GM23248 (cell line): ENCODE measurements around the gene RAD51. TPM values are rescaled to one million over a fixed set of nuclear protein-coding genes. Genes with fewer than 3 reads are reported as not detected.

Experiments
- DNase-seq: peaks from one replicate; pipeline ENCODE4 v3.0.0-alpha.2; 2015
- H2AFZ ChIP-seq: fragments of 200-600 bp; sonication (generic); 2 replicates; pipeline ENCODE4 v1.6.1; 2016; ENCODE audit warnings: antibody characterized with exemption
- H3F3A ChIP-seq: fragments of 200-600 bp; sonication (generic); 2 replicates; pipeline ENCODE4 v1.6.1; 2016; ENCODE audit warnings: mild to moderate bottlenecking, antibody characterized with exemption, mixed run types; ENCODE audit not compliant: insufficient read depth
- H3K27ac ChIP-seq: fragments of 200-600 bp; sonication (generic); 2 replicates; pipeline ENCODE4 v1.5.1; 2016; ENCODE audit warnings: mild to moderate bottlenecking
- H3K27me3 ChIP-seq: fragments of 200-600 bp; sonication (generic); replicated peaks from 2 replicates; pipeline ENCODE4 v1.6.1; 2016; ENCODE audit warnings: mild to moderate bottlenecking; ENCODE audit not compliant: insufficient read depth
- H3K36me3 ChIP-seq: fragments of 200-600 bp; sonication (generic); 2 replicates; pipeline ENCODE4 v1.6.1; 2016; ENCODE audit warnings: low read depth, mild to moderate bottlenecking
- H3K4me1 ChIP-seq: fragments of 200-600 bp; sonication (generic); 2 replicates; pipeline ENCODE4 v1.6.1; 2016; ENCODE audit warnings: mild to moderate bottlenecking; ENCODE audit not compliant: insufficient read depth
- H3K4me2 ChIP-seq: fragments of 200-600 bp; sonication (generic); one replicate; pipeline ENCODE4 v1.6.1; 2016; ENCODE audit warnings: mild to moderate bottlenecking; ENCODE audit not compliant: unreplicated experiment
- H3K4me3 ChIP-seq: fragments of 200-600 bp; sonication (generic); 2 replicates; pipeline ENCODE4 v1.5.1; 2016; ENCODE audit warnings: mild to moderate bottlenecking
- H3K79me2 ChIP-seq: fragments of 200-600 bp; sonication (generic); 2 replicates; pipeline ENCODE4 v1.6.1; 2016; ENCODE audit warnings: mild to moderate bottlenecking; ENCODE audit not compliant: insufficient read depth
- H3K9ac ChIP-seq: fragments of 200-600 bp; sonication (generic); 2 replicates; pipeline ENCODE4 v1.6.1; 2016; ENCODE audit warnings: mild to moderate bottlenecking
- H3K9me2 ChIP-seq: fragments of 200-600 bp; sonication (generic); 2 replicates; pipeline ENCODE4 v1.6.1; 2016; ENCODE audit warnings: mixed run types, mild to moderate bottlenecking, moderate library complexity; ENCODE audit not compliant: insufficient read depth
- H3K9me3 ChIP-seq: fragments of 200-600 bp; sonication (generic); one replicate; pipeline ENCODE4 v1.6.1; 2017; ENCODE audit warnings: low read depth
- H4K20me1 ChIP-seq: fragments of 200-600 bp; sonication (generic); 2 replicates; pipeline ENCODE4 v1.6.0; 2016; ENCODE audit not compliant: insufficient read depth
- EZH2 ChIP-seq: fragments of 200-600 bp; sonication (generic); IDR thresholded peaks from 2 replicates; pipeline ENCODE4 v1.6.1; 2018; ENCODE audit warnings: antibody characterized with exemption, mild to moderate bottlenecking; ENCODE audit not compliant: insufficient read depth, poor library complexity, severe bottlenecking
- EZH2phosphoT487 ChIP-seq: fragments of 200-600 bp; sonication (generic); IDR thresholded peaks from 2 replicates; pipeline ENCODE4 v1.6.1; 2018; ENCODE audit warnings: antibody characterized with exemption, moderate library complexity, mild to moderate bottlenecking, low read depth; ENCODE audit not compliant: insufficient read depth
- WGBS, 2 experiments: methylation state at CpG; one replicate each; pipeline ENCODE4 v1.1.6; 2015 to 2017; ENCODE audit warnings: low lambda C conversion rate in 2 of 2, low coverage in 1 of 2; ENCODE audit errors: missing lambda C conversion rate in 2 of 2; 5-methylcytosine and 5-hydroxymethylcytosine counted together
- in situ Hi-C: fragments of 300-500 bp; cut with MboI; formaldehyde crosslinking; loops from 2 replicates; pipeline ENCODE4 v1.15.0; 2020
- polyA plus RNA-seq: library from polyadenylated mRNA; unstranded; fragments of >200 nt; fragmentation: Nextera tagmentation; extraction: Ambion mirVana; gene quantifications from 2 replicates; pipeline ENCODE4 v1.2.1, GENCODE V29; 2016
- total RNA-seq: library from RNA; depleted of rRNA; stranded (reverse); fragments of >200 nt; shearing (Covaris generic); gene quantifications from 2 replicates; pipeline ENCODE4 v1.2.3, GENCODE V29; 2014

The RAD51 gene
- total and polyA plus RNA-seq, 2 experiments from 2014 or later, result 5.1 to 12.1 TPM

DNA sequence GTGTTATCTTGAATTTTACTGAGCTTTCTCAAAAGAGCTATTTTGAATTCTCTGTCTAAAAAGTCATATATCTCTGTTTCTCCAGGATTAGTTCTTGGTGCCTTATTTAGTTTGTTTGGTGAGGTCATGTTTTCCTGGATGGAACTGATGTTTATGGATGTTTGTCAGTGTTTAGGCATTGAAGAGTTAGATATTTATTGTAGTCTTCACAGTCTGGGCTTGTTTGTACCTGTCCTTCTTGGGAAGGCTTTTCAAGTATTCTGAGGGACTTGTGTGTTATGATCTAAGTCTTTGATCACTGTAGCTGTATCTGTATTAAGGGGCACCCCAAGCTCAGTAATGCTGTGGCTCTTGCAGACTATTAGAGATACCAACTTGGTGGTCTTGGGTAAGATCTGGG lies 10.6 kb upstream of the RAD51 start:
- no peak overlapping the region for H3K9ac ChIP-seq
- H3K27me3 ChIP-seq, result no peaks in the 10 kb centered on the region
- DNase-seq, result no peak
- H3K9me3 ChIP-seq, result no peaks in the 10 kb centered on the region
- H3K9me2 ChIP-seq, result no peaks in the 10 kb centered on the region
- in situ Hi-C loops, result no loop called here
- H4K20me1 ChIP-seq, result no peaks in the 10 kb centered on the region
- TF ChIP-seq EZH2phosphoT487 (no peak), EZH2 (no peak)
- H3K4me3 ChIP-seq, result no peak overlapping the region
- no peaks in the 10 kb centered on the region; the same call in 1 of the 2 replicates for H3K36me3 ChIP-seq
- no peaks in the 10 kb centered on the region for H3K79me2 ChIP-seq
- no peaks in the 10 kb centered on the region for H3F3A ChIP-seq
- H3K4me2 ChIP-seq, result no peak overlapping the region
- H3K4me1 ChIP-seq, result no peaks in the 10 kb centered on the region
- H3K27ac ChIP-seq, result no peak overlapping the region
- H2AFZ ChIP-seq, result no peak overlapping the region

DNA sequence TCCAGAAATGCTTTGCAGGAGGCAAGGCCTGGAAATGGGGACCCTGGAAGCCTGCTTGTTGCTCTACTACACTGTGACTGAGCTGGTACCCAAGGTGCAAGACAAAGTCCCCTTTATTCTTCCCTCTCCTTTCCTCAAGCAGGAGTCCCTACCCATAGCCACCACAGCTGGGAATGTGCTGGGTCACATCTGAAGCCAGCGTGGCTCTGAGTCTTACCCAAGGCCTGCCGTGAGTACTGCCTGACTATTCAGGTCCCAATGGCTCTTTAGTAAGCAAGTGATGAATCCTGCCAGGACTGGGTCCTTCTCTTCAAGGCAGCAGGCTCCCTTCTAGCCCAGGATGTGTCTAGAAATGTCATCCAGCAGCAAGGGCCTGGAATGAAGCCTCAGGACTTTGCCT lies 9.6 kb upstream of the RAD51 start:
- no peak overlapping the region for H3K4me3 ChIP-seq
- H3K27ac ChIP-seq, result no peak overlapping the region
- H3K36me3 ChIP-seq, result no peaks in the 10 kb centered on the region; the same call in 1 of the 2 replicates
- no peaks in the 10 kb centered on the region for H3K9me3 ChIP-seq
- no peak overlapping the region for H2AFZ ChIP-seq
- no peak overlapping the region for H3K9ac ChIP-seq
- DNase-seq, result no peak
- no peaks in the 10 kb centered on the region for H3F3A ChIP-seq
- H3K79me2 ChIP-seq, result no peaks in the 10 kb centered on the region
- H3K4me1 ChIP-seq, result no peaks in the 10 kb centered on the region
- 98 to 100% methylated on average over 2 of the region's 2 CpGs for WGBS, 2 experiments
- H3K27me3 ChIP-seq, result no peaks in the 10 kb centered on the region
- no peak for TF ChIP-seq EZH2phosphoT487
- no peak for TF ChIP-seq EZH2
- H3K4me2 ChIP-seq, result no peak overlapping the region
- in situ Hi-C loops, result no loop called here
- no peaks in the 10 kb centered on the region for H3K9me2 ChIP-seq
- H4K20me1 ChIP-seq, result no peaks in the 10 kb centered on the region

DNA sequence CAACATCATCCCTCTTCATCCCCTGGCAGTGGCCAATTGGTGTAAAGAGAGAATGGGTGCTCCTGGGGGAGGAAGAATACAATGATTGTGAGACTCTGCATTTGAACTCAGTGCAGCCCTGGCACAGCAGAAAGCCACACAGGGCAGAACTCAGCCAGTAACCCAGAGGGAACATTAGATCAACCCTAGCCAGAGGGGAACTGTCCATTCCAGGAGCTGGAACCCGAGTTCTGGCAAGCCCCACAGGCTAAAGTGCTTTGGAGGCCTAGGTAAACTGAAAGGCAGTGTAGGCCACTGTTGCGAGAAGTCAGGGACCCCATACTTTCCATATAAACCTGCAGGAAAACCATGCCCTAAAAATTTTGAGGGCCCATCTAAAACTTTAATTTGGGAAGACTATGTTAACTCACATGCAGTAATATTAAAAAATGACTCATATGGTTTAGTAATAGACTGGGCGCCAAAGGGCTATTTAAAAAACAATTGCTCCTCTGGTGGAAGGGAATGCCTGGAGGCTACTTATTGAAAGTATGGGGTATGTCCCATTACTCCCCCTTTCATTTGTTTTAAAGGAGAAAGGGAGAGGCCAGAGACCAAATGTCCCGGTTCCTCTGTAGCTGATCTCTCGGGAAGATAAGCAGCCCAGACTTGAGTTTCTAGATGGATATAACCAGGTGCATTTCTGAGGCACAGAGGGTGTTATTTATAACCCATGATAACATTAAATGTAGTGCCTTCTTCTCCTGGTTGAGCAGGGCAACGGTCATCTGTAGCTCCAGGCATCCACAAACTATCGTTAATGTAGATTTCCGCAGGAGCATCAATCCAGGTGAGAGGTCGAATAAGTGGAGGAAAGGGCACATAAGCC lies 5.8 kb upstream of the RAD51 start:
- DNase-seq, result no peak
- H3K4me2 ChIP-seq, result no peak overlapping the region
- H3K4me1 ChIP-seq, result 0 out of 2 replicates have a peak, but pooled peaks cover 4% of the 10 kb centered on the region
- no peak overlapping the region for H3K9ac ChIP-seq
- TF ChIP-seq EZH2phosphoT487 (no peak), EZH2 (no peak)
- no peak overlapping the region for H2AFZ ChIP-seq
- peaks cover 9% of the 10 kb centered on the region; the same call in 1 of the 2 replicates for H3F3A ChIP-seq
- no peaks in the 10 kb centered on the region for H3K9me3 ChIP-seq
- H3K27ac ChIP-seq, result no peak overlapping the region
- no peaks in the 10 kb centered on the region for H3K9me2 ChIP-seq
- H4K20me1 ChIP-seq, result no peaks in the 10 kb centered on the region
- WGBS, 2 experiments, result 83 to 88% methylated on average over 9 of the region's 9 CpGs
- H3K27me3 ChIP-seq, result no peaks in the 10 kb centered on the region
- H3K36me3 ChIP-seq, result no peaks in the 10 kb centered on the region; the same call in 1 of the 2 replicates
- no peak overlapping the region for H3K4me3 ChIP-seq
- H3K79me2 ChIP-seq, result peaks cover 10% of the 10 kb centered on the region
- in situ Hi-C loops, result no loop called here

DNA sequence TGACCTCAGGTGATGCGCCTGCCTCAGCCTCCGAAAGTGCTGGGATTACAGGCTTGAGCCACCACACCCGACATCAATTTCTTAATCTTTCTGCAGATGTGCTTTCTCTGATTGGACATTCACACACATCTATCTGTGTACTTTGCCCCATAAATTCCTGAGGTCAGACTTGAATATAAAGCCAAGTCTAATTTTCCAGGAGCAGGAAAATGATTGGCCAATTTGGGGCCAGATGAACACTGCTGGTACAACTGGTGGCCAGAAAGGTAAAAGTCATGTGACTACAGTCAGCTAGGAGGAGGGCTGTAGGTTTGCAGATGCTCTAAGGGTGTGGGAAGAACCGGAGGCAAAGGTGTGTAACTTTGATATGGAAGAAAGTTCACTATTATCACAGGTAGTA lies 3.2 kb upstream of the RAD51 start:
- in situ Hi-C loops, result no loop called here
- H3K27me3 ChIP-seq, result no peaks in the 10 kb centered on the region
- H3K36me3 ChIP-seq, result no peaks in the 10 kb centered on the region; the same call in 1 of the 2 replicates
- no peaks in the 10 kb centered on the region for H3K9me3 ChIP-seq
- 92 to 97% methylated on average over 4 of the region's 4 CpGs for WGBS, 2 experiments
- TF ChIP-seq EZH2phosphoT487, result no peak
- no peak for TF ChIP-seq EZH2
- no peaks in the 10 kb centered on the region for H3K9me2 ChIP-seq
- peaks cover 19% of the 10 kb centered on the region for H3K79me2 ChIP-seq
- no peak overlapping the region for H3K9ac ChIP-seq
- H3F3A ChIP-seq, result peaks cover 12% of the 10 kb centered on the region; the same call in 1 of the 2 replicates
- H3K27ac ChIP-seq, result no peak overlapping the region
- H3K4me3 ChIP-seq, result no peak overlapping the region
- H2AFZ ChIP-seq, result no peak overlapping the region
- DNase-seq, result no peak
- no peak overlapping the region for H3K4me2 ChIP-seq
- H3K4me1 ChIP-seq, result 0 out of 2 replicates have a peak, but pooled peaks cover 4% of the 10 kb centered on the region
- H4K20me1 ChIP-seq, result no peaks in the 10 kb centered on the region
